ENCODE measurements around the gene NKX2-3. TPM values are rescaled to one million over a fixed set of nuclear protein-coding genes. Genes with fewer than 3 reads are reported as not detected.

NKX2-3 gene
- total RNA-seq, 2 donors from 2014 or later: not detected

DNA sequence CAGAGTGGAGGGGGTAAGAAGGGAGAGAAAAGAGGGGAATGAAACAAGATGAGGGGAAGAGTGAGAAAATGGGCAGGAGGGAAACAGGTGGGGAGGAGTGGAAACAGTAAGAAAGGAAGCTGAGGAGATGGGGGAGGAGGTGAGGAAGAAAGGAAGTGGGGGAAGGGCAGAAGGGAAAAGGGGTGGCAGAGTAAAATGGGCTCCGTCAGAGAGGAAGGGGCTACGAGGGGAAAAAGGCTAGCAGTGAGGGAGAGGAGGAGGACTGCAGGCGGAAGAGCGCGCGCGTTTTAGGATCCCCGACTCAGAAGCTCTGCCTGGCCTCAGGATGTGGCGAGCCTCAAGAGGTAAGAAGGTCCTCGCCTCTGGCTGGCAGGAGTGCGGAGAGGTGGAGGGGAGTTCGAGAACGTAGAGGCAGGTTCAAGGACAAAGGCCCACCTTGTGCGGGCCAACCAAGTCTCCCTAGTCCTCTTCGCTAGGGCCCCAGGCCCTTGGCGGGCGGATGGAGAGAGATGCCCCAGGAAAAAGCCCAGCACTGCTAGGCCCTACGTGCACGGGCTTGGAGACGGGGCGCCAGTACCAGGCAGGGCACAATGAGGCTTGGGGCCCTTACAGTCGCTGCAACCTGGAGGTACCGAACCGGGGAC is 5.8 kb upstream of the NKX2-3 start:
- H3K36me3 ChIP-seq: no peaks in the 10 kb centered on the region
- TF ChIP-seq POLR2A (IDR thresholded peaks at IDR 0.05) (no peak), POLR2AphosphoS5 (IDR thresholded peaks at IDR 0.05) (no peak)
- TF ChIP-seq, protein P1, sequence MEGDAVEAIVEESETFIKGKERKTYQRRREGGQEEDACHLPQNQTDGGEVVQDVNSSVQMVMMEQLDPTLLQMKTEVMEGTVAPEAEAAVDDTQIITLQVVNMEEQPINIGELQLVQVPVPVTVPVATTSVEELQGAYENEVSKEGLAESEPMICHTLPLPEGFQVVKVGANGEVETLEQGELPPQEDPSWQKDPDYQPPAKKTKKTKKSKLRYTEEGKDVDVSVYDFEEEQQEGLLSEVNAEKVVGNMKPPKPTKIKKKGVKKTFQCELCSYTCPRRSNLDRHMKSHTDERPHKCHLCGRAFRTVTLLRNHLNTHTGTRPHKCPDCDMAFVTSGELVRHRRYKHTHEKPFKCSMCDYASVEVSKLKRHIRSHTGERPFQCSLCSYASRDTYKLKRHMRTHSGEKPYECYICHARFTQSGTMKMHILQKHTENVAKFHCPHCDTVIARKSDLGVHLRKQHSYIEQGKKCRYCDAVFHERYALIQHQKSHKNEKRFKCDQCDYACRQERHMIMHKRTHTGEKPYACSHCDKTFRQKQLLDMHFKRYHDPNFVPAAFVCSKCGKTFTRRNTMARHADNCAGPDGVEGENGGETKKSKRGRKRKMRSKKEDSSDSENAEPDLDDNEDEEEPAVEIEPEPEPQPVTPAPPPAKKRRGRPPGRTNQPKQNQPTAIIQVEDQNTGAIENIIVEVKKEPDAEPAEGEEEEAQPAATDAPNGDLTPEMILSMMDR (IDR thresholded peaks at IDR 0.05): no peak
- 17% methylated on average over 24 of the region's 24 CpGs for WGBS
- no peak overlapping the region for H3K27ac ChIP-seq
- peaks cover 93% of the 10 kb centered on the region for H3K27me3 ChIP-seq (replicated peaks; ENCODE audit: insufficient read depth)
- no peak overlapping the region for H3K4me3 ChIP-seq
- DNase-seq (ENCODE audit: low spot score): no peak
- no peaks in the 10 kb centered on the region for H3K9me3 ChIP-seq
- intact Hi-C loops (cut with DNase I): no loop called here
- H3K4me1 ChIP-seq (replicated peaks): no peaks in the 10 kb centered on the region

DNA sequence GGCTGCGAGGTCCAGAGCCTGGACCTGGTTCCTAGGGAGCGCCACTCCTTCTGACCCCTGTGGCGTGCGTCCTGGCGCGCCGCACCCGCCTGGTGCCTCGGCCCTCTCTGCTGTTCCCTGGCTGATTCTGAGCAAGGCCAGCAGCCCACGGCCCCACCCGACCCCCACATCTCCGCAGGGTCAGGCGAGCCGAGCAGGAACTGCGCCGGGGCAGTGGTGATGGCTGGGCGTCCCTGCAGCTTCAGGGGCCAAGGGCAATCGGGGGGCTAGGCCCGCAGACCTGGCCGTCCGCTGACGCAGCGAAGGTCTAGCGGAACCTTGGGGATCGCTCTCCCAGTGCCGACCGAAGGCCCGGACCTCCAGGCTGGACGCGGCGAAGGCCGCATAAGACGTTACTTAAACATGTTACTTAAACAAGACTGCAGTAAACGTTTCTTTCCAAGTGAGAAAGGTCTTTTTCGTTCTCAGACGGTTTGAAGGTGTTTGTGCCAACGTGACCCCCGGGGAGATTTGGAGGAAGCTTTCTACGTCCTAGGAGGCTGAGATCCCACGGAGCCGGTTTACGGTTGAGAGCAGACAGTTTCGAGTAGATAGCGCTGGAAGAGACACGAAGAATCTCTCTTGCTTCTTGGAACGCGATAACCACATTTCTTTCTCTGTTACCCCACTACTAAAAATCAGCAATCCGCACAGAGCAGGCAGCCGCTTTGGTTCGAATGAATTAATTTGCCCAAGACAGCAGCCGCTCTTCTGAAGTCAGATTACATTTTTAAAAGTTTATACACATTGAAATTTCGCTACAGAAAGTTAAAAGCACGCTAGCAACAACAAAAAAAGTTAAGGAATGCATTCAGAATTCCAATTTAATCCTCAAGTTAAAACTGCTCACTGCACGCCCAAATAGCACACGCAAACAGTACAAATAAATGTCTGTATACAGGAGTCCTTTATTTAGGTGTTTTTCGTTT is 4.9 kb upstream of the NKX2-3 start:
- Histone ChIP-seq H3K27me3 (replicated peaks; ENCODE audit: insufficient read depth) (peaks cover 93% of the 10 kb centered on the region), H3K36me3 (no peaks in the 10 kb centered on the region), H3K27ac (no peak overlapping the region), H3K9me3 (no peaks in the 10 kb centered on the region), H3K4me3 (no peak overlapping the region), H3K4me1 (replicated peaks) (no peaks in the 10 kb centered on the region)
- intact Hi-C loops (cut with DNase I): no loop called here
- 16% methylated on average over 56 of the region's 56 CpGs for WGBS
- TF ChIP-seq POLR2A (IDR thresholded peaks at IDR 0.05) (no peak), POLR2AphosphoS5 (IDR thresholded peaks at IDR 0.05) (no peak)
- TF ChIP-seq, protein P1 (IDR thresholded peaks at IDR 0.05): no peak
- no peak for DNase-seq (ENCODE audit: low spot score)

DNA sequence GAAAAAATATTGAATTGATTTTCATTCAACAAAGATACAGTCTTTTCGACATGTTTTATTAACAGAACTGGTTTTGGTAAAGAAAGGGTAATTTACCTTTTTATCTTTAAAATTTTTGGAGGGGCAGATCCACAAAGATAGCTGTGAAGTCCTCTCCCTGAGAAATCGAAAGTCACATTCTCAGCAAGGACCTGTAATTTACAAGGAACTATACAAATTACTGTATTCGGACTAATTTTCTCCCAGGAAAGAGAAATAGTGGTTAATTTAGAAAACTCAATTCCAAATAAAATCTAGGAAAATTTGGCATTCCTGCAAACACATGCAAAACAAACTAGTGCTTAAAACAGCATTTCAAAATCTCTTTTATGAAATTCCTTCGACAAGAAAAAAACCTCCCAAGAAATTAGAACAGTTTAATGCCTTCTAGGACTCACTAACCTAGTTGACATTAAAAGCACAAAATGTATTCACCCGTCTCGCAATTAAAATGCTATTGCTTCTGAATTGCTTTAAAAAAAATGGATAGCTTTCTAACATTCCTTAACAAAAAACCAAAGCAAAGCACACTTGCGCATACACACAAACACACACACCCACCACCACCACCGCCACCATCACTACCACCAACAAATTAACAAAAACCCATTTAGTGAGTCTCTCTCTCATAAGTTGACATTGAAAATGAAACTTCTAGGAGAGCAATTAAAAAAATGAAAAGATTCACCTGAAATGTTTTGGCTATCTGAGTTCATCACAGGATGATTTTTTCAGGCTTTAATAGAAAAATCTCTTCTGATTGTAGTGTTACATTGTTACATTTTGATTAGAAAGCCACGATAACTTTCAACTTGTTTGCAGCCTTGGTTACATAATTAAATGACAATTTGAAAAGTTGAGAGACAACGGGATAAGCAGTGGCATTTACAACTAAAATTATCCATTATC is 4.0 kb upstream of the NKX2-3 start:
- peaks cover 93% of the 10 kb centered on the region for H3K27me3 ChIP-seq (replicated peaks; ENCODE audit: insufficient read depth)
- no peaks in the 10 kb centered on the region for H3K4me1 ChIP-seq (replicated peaks)
- no peak overlapping the region for H3K4me3 ChIP-seq
- DNase-seq (ENCODE audit: low spot score): no peak
- no peak overlapping the region for H3K27ac ChIP-seq
- no peak for TF ChIP-seq POLR2AphosphoS5 (IDR thresholded peaks at IDR 0.05)
- TF ChIP-seq, protein P1 (IDR thresholded peaks at IDR 0.05): no peak
- TF ChIP-seq POLR2A (IDR thresholded peaks at IDR 0.05): no peak
- intact Hi-C loops (cut with DNase I): no loop called here
- WGBS: 13% methylated on average over 10 of the region's 10 CpGs
- no peaks in the 10 kb centered on the region for H3K9me3 ChIP-seq
- no peaks in the 10 kb centered on the region for H3K36me3 ChIP-seq

DNA sequence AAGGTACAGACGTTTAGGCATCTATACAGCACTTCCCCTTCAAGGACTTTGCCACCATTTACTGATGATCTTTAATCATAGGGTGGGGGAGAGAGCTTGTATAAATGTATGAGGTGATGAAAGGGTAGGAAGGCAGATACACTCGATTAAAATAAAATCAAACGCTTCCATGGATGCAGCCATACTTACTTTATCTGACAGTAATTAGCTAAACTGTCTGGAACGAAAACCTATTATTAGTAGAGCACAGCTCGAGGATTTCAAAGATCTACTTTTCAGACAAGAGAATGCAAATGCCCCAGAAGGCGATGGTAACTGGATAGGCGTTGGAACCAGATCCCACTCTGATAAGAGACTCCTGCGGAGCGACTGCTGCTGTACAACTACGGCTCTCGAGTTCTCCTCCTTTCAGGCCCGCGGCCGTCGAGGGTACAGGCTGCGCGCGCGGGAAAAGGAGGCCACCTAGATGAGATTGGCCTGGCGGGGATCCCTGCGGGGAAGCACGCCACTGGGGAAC is 3.1 kb upstream of the NKX2-3 start:
- Histone ChIP-seq H3K9me3 (no peaks in the 10 kb centered on the region), H3K27me3 (replicated peaks; ENCODE audit: insufficient read depth) (peaks cover 94% of the 10 kb centered on the region), H3K36me3 (no peaks in the 10 kb centered on the region), H3K4me1 (replicated peaks) (no peaks in the 10 kb centered on the region), H3K4me3 (no peak overlapping the region), H3K27ac (no peak overlapping the region)
- no peak for DNase-seq (ENCODE audit: low spot score)
- no peak for TF ChIP-seq POLR2AphosphoS5 (IDR thresholded peaks at IDR 0.05)
- no peak for TF ChIP-seq POLR2A (IDR thresholded peaks at IDR 0.05)
- TF ChIP-seq, protein P1 (IDR thresholded peaks at IDR 0.05): no peak
- intact Hi-C loops (cut with DNase I): no loop called here
- 7% methylated on average over 22 of the region's 22 CpGs for WGBS

Measured in prostate gland (tissue), 2 donors.